NCI-H146 treated with DMSO at 0.1 percent for 48 hours (cell line): Measurements from ENCODE around the gene UBR1.
"Not testable (repeated sequence)": the region's sequence is repeated elsewhere in the genome, so short reads cannot be mapped to it uniquely, and the experiment has no call there.

ENCODE experiments used
- DNase-seq: peaks from one replicate; lab custom pipeline; 2025; ENCODE audit not compliant: unreplicated experiment; lab: John Stamatoyannopoulos, UW

UBR1 gene

GRCh38 chr15:42915654-42916315, 190.1 kb downstream of the UBR1 start:
- no peak for DNase-seq

GRCh38 chr15:42914728-42915497, 190.9 kb downstream of the UBR1 start:
- no peak for DNase-seq

GRCh38 chr15:42911058-42911592, 194.7 kb downstream of the UBR1 start:
- DNase-seq = no peak

GRCh38 chr15:42908538-42908937, 197.3 kb downstream of the UBR1 start:
- no peak for DNase-seq

- DNase-seq = no peak
Observed at GRCh38 chr15:42903388-42904324, 202.2 kb downstream of the UBR1 start.

GRCh38 chr15:42893911-42894310, 211.9 kb downstream of the UBR1 start:
- not testable (repeated sequence) for DNase-seq
